A673 (cell line): Measurements from ENCODE around the gene LYRM4. TPM values are rescaled to one million over a fixed set of nuclear protein-coding genes. Genes with fewer than 3 reads are reported as not detected.

ENCODE experiments used
- BruUV-seq: library from RNA; stranded (reverse); fragments of 400-500 nt; replicated peaks from 2 replicates; lab custom pipeline; 2021; lab: Mats Ljungman, UMichigan
- CTCF ChIA-PET: fragments of 300-600 bp; sonication (Branson Sonifier 250); formaldehyde crosslinking; loops from one replicate; lab custom pipeline; 2022; ENCODE audit warnings: antibody characterized with exemption; lab: Charles Lee
- POLR2A ChIA-PET: fragments of 300-600 bp; sonication (Branson Sonifier 250); formaldehyde crosslinking; loops from one replicate; lab custom pipeline; 2022; ENCODE audit warnings: antibody characterized with exemption; ENCODE audit not compliant: low non-redundant PET; lab: Charles Lee
- DNase-seq: peaks from one replicate; pipeline ENCODE4 v3.0.0-alpha.2; 2015; ENCODE audit warnings: low spot score
- H3K27ac ChIP-seq: fragments of 200-600 bp; sonication (generic); 2 replicates; pipeline ENCODE4 v1.5.1; 2016; ENCODE audit warnings: mixed run types, low read depth, mild to moderate bottlenecking, mixed read lengths, antibody characterized with exemption, low read length; ENCODE audit not compliant: poor library complexity, severe bottlenecking
- H3K27me3 ChIP-seq: fragments of 200-600 bp; sonication (generic); replicated peaks from 2 replicates; pipeline ENCODE4 v1.6.1; 2017; ENCODE audit warnings: mixed run types, low read depth, mild to moderate bottlenecking, mixed read lengths, antibody characterized with exemption, low read length; ENCODE audit not compliant: insufficient read depth, poor library complexity
- H3K36me3 ChIP-seq: fragments of 200-600 bp; sonication (generic); 2 replicates; pipeline ENCODE4 v1.6.1; 2016; ENCODE audit warnings: mixed run types, mild to moderate bottlenecking, mixed read lengths, antibody characterized with exemption, low read length; ENCODE audit not compliant: insufficient read depth, poor library complexity, severe bottlenecking
- H3K4me1 ChIP-seq: fragments of 200-600 bp; sonication (generic); 2 replicates; pipeline ENCODE4 v1.6.1; 2017; ENCODE audit warnings: mixed run types, mild to moderate bottlenecking, mixed read lengths, antibody characterized with exemption, low read length; ENCODE audit not compliant: insufficient read depth, poor library complexity, severe bottlenecking
- H3K4me3 ChIP-seq: fragments of 200-600 bp; sonication (generic); 2 replicates; pipeline ENCODE4 v1.5.1; 2016; ENCODE audit warnings: low read depth, mixed run types, mild to moderate bottlenecking, mixed read lengths, low read length; ENCODE audit not compliant: poor library complexity, severe bottlenecking
- H3K9me3 ChIP-seq: fragments of 200-600 bp; sonication (generic); 2 replicates; pipeline ENCODE4 v1.6.1; 2016; ENCODE audit warnings: mixed run types, low read depth, mild to moderate bottlenecking, mixed read lengths, antibody characterized with exemption, low read length; ENCODE audit not compliant: poor library complexity, severe bottlenecking
- CTCF ChIP-seq: fragments of 300-800, 200-600 bp; sonication (generic); conservative IDR thresholded peaks from 2 replicates; pipeline ENCODE4 v1.5.1; 2017; ENCODE audit warnings: low read depth, mild to moderate bottlenecking, antibody characterized with exemption, low read length, moderate library complexity, mixed read lengths
- EZH2 ChIP-seq: fragments of 200-600 bp; sonication (generic); IDR thresholded peaks from 2 replicates; pipeline ENCODE4 v1.6.1; 2017; ENCODE audit warnings: borderline replicate concordance, low read depth, mild to moderate bottlenecking, mixed read lengths, antibody characterized with exemption, low read length; ENCODE audit not compliant: poor library complexity, severe bottlenecking
- intact Hi-C: fragments of 100-400 bp; cut with micrococcal nuclease; formaldehyde crosslinking; loops from one replicate; pipeline ENCODE4 v1.10.0; 2022; ENCODE audit not compliant: unreplicated experiment
- total RNA-seq: library from RNA; stranded (reverse); gene quantifications from 2 replicates; pipeline ENCODE4 v1.2.3, GENCODE V29; 2021

LYRM4 gene
- total RNA-seq, 1 experiment from 2014 or later = 53.6 TPM

- intact Hi-C loops = no loop called here
- BruUV-seq = no TSS peak
- POLR2A ChIA-PET = interaction anchor here (0.6 kb wide), 2 partner anchors 203 to 1642 kb away, joined by 3 to 4 read pairs; no protein-coding TSS in a partner anchor
- peak; percentile 47 for DNase-seq
- CTCF ChIA-PET = no interaction called here
- H3K9me3 ChIP-seq = no peaks in the 10 kb centered on the region
- no peaks in the 10 kb centered on the region for H3K4me1 ChIP-seq
- no peak overlapping the region for H3K27ac ChIP-seq
- H3K27me3 ChIP-seq = no peaks in the 10 kb centered on the region
- H3K4me3 ChIP-seq = no peak overlapping the region
- no peak for TF ChIP-seq CTCF
- TF ChIP-seq EZH2 = no peak
- H3K36me3 ChIP-seq = no peaks in the 10 kb centered on the region
Observed at GRCh38 chr6:5190507-5190906, 70.2 kb downstream of the LYRM4 start.

- no TSS peak for BruUV-seq
- CTCF ChIA-PET = no interaction called here
Observed at GRCh38 chr6:5188646-5189045, 72.1 kb downstream of the LYRM4 start.

GRCh38 chr6:5184878-5185277 is 75.9 kb downstream of the LYRM4 start:
- POLR2A ChIA-PET = no interaction called here
- no peak overlapping the region for H3K27ac ChIP-seq
- no peaks in the 10 kb centered on the region for H3K9me3 ChIP-seq
- TF ChIP-seq EZH2 (no peak), CTCF (no peak)
- no peak overlapping the region for H3K4me3 ChIP-seq
- H3K27me3 ChIP-seq = no peaks in the 10 kb centered on the region
- intact Hi-C loops = no loop called here
- no peak for DNase-seq
- CTCF ChIA-PET = no interaction called here
- BruUV-seq = no TSS peak
- H3K36me3 ChIP-seq = no peaks in the 10 kb centered on the region
- peaks cover 3% of the 10 kb centered on the region for H3K4me1 ChIP-seq

More at GRCh38 chr6:5188646-5189045, 72.1 kb downstream of the LYRM4 start:
- Histone ChIP-seq H3K4me3 (no peak overlapping the region), H3K36me3 (no peaks in the 10 kb centered on the region), H3K4me1 (no peaks in the 10 kb centered on the region), H3K9me3 (no peaks in the 10 kb centered on the region), H3K27me3 (no peaks in the 10 kb centered on the region), H3K27ac (no peak overlapping the region)
- DNase-seq = no peak
- intact Hi-C loops = no loop called here
- POLR2A ChIA-PET = interaction anchor here (0.6 kb wide), 1 partner anchor 14 kb away, joined by 3 read pairs; no protein-coding TSS in a partner anchor
- TF ChIP-seq CTCF = no peak
- no peak for TF ChIP-seq EZH2
